ENCODE data around the gene HAND2.

HAND2 gene

DNA sequence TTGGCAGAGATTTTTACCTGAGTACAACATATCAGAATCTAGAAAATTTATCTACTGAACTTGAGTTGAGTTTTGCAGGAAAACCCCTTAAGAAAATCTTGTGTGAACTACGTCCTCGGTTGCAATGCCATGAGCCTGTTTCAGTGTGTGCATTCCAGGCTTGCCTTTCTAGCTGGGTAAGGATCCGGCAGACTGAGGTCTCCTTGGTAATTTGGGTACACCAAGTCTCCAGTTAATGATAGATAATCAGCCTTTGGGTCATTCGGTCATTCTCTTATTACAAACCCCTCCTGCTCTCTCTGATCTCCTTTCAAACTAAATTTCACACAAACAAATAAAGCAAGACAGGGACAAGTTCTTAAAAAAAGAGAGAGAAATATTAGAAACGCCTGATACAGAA lies 5.9 kb upstream of the HAND2 start:
- DNase-seq = no peak

DNA sequence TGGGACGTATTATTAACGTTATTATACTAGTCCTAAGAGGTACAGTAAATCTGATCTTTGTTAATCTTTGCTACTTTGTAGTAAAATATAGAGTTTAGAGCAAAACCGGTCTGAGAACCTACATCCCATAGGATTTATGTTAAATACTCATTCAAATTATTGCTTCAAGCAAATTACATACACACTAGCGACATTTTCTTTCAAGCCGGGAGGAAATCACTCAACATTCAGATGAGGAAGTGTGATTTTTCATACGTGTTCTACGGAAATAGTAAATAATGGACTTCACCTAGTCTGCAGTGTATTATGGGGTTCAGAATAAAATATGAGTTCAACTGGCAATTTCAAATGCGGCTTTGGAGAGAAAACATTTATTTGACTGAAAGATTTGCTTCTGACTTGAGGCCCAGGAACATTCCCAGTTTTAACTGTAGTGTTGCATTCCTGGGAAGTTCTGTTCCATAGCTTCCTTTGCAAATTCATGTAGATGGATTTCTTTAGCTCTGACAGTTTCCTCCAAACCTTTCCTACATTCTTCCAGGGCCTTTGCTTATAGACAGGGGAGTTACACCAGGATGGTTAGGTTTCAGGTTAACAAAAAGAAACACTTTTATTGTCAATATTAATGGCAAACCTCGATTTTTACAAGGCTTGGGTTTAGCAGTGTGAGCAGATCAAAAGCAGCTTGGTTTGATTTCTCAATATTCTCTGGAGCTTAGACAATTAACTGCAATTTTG lies 5.3 kb upstream of the HAND2 start:
- no peak for DNase-seq

DNA sequence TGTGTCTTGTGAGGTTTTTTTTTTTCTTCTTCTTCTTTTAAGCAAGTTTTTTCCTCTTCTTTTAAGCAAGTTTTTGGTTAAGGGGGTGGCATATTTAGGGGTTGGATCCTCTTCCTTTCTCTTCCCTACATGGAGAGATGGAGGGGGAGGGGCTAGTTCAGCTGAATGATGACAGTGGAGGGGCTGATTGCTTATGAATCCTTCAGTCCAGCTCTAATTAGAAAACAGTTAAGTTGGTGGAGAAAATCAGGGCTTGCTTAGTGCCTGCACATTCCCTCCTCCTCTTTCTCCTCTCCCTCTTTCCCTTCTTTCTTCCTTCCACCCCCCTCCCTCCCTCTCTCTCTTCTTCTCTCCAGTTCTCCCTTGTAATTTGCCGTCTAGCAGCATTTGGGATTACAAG lies 4.4 kb upstream of the HAND2 start:
- no peak for DNase-seq

DNA sequence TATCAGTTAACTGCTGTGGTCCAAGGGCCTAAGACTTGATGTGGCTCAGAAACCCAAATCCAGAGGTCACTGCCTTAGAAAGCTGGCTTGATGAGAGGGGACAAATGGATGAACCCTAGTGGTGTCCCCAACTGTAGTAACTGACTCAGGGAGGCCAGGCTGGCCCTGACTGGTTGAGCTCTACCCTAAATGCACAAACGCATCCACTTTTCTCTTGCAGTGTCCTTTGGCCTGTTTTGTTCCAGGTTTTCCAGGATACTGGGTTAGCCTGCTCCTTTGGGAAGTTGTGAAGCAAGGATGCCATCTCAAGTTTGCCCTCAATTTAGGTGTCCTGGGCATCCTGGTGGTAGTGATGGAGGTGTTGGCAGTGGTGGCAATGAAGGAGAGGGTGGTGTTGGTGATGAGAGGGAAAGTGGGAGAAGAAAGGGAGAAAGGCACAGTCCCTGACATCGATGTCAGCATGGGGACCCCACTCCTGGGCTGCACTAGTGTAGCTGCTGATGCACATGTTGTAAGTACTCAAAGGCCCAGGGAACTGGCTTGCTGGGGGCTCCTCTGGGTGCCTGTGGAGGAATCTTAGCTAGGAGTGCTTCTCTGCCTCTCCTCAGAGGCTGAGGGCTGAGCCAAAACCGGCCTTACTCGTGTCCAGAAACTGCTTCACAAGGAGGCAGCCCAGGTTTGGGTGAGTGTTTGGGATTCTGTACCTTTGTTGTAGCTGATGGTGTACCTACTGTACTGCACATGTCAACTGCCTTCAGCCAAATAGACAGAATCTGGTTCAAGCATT lies 2.9 kb upstream of the HAND2 start:
- no peak for DNase-seq

- no peak for DNase-seq
Measured at GRCh38 chr4:173531086-173531965, 1.3 kb upstream of the HAND2 start.

- no peak for DNase-seq
Measured at GRCh38 chr4:173530326-173531085, 477 bp upstream of the HAND2 start.

- DNase-seq = no peak
Measured at GRCh38 chr4:173528378-173529321, 1.4 kb downstream of the HAND2 start.

DNA sequence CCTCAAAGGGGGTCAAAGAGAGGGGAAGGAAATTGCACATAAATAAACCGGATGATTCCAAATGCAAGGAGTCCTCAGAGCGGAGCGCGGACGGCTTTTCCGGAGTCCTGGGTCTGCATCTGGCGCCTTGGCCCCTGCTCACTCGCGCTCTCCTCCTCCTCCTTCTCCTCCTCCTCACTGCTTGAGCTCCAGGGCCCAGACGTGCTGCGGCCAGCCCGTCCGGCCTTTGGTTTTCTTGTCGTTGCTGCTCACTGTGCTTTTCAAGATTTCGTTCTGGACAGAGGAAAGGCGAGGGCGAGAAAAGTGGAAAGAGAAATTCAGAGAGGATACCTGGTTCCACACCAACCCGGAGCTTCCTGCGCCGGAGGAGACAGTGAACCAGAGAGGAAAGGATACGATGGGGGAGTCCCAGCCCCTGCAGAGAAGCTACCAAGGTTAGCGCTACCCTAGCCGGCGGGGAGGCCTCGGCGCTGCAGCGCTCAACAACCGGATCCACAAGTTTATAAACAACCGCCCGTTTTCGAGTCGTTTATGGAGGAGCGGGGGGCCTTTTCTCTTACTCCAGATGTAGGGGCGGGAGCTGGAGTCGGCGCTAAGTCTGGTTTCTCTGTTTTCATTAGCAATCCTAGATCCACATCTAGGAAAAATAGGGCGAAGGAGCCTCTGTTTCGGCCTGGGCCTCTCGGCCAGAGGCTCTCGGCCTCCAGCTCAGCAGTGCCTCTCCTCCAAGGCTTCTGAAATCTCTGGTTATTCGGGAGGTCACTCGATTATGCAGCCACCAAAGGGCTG lies 2.7 kb downstream of the HAND2 start:
- DNase-seq = no peak

DNA sequence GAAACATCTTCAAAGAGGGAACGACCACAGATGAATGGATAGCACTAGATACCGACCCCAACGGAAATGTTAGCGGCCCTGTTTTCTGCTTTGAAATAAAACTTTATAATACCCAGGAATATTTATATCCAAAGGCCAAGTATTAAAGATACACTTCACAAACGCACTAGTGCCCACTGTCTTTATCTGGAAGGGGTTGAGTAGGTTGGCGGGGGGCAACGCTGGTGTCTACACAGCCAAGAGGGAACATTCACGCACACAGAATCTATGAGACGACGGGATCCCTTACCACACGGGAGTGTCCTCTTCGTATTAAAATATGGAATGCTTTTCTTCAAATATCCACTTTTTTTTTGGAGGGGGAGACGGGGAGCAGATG lies 3.3 kb downstream of the HAND2 start:
- DNase-seq = no peak

DNA sequence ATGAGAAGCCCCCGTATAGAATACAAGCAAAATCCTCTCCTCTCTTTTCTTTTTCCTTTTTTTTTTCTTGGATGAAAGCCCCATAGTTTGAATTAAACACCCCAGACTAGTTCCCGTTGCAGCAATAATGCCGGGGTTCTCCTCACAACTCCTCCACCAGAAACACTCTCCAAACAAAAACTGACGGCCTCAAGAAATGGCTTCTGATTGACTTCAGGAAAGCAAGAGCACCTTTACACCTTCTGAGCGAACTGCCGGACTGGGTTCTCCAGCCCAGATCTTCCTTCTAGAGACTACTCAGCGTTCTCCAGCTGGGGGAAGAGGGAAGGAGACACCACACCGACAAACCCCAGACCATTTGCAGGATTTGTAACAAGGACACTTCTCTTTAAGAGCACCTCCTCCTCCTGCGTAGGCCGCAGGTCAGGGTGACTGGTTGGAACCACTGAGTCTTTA lies 4.0 kb downstream of the HAND2 start:
- no peak for DNase-seq

DNA sequence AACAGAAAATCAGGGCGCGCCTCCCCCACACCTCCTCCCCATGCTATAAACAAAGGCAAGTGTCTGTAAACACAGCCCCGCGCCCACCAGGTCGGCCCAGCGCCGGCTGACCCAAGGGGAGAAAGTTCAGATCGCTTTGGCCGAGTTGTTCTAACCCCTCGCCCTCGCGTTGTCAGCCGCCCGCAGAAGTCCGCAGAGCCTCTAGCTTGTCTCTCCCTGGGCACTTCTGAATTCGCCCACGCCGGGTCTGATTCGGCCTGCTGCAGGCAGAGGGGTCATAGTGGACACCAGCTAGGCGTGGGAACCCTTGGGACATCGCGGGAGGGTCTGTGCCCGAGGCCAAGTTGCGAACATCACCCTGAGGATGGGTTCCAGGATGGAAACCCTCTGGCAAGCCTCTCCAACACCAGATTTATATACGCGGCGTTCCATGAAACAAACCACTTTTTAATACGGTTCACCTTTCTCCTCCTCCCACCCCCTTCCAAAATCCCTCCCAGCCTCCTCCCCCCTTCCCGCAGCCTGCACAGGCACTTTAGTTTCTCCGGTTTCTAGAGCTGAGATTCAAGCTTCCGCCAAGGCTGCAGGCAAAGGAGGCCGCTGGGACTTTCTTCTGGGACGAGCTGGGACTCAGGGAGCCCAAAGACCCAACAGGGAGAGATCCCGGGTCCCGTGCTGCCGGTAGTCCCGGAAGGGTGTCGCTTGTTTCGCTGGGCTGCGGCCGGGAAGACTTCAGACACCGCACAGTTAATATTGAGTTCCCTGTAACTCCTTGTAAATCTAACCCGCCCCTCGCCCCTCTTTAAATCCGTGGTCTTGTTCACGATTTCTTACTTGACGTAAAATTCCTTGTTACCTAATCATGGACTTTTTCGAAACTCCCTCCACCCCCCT lies 4.7 kb downstream of the HAND2 start:
- DNase-seq = no peak

- no peak for DNase-seq
Measured at GRCh38 chr4:173524218-173525117, 5.6 kb downstream of the HAND2 start.

- DNase-seq = no peak
Measured at GRCh38 chr4:173522951-173523395, 7.1 kb downstream of the HAND2 start.

DNA sequence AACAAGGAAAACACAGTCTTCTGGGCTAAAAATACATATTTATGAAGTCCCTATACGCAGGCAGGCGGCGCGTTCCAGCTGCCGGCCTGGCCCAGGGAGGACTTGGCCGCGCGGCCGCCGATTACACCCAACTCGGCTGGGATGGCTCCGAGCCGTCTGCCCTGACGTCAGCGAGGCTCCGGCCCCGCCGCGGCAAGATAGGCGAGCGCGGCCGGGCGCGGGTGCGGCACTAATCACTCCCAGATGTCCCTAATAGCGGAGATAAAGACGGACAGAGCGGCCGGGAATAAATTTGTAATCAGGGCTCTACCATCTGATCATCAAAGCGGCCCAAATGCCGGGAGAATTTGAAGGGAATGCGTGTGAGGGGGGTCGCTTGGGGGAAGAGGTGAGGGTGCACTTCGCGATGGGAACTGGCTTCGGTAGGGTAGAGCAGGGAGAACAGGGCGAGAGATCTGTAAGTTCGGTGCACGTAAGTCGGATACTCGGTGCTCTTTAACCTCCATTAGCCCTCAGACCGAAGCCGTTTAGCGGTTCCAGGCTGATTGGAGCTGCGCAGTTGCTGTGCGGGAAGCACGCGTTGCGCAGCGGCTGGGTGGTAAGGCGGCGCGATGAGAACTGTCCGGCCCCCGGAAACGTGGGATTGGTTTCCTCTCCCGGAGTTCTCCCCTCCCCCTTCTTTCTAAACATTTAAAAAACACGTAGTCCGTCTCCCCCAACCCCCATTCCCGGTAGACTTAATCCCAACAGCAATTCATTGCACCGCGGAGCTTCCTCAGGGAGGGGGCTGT lies 7.7 kb downstream of the HAND2 start:
- no peak for DNase-seq

- no peak for DNase-seq
Measured at GRCh38 chr4:173521467-173522159, 8.4 kb downstream of the HAND2 start.

GRCh38 chr4:173520921-173521466 lies 9.0 kb downstream of the HAND2 start:
- DNase-seq = no peak

All from NCI-H2029 (cell line).